Frontal cortex (tissue), 4 donors: ENCODE data around the gene COL21A1. TPM values are rescaled to one million over a fixed set of nuclear protein-coding genes. Genes with fewer than 3 reads are reported as not detected.

Experiments
- DNase-seq, 2 donors: peaks; one replicate each; pipeline ENCODE4 v3.0.0; 2012; ENCODE audit warnings: low spot score in 2 of 2
- FAIRE-seq: peaks from 2 replicates; lab custom pipeline; 2012; peaks lifted over from hg19 to GRCh38; lab: Jason Lieb, UNC
- total RNA-seq: library from RNA; depleted of rRNA; stranded (reverse); fragments of >200 nt; gene quantifications from one replicate; pipeline ENCODE4 v1.2.3, GENCODE V29; 2014
- donor health status: control.
- donor health status: control.
- donor health status: control.

Gene COL21A1
- total RNA-seq, 1 donor from 2014 or later: 1.6 TPM

DNA sequence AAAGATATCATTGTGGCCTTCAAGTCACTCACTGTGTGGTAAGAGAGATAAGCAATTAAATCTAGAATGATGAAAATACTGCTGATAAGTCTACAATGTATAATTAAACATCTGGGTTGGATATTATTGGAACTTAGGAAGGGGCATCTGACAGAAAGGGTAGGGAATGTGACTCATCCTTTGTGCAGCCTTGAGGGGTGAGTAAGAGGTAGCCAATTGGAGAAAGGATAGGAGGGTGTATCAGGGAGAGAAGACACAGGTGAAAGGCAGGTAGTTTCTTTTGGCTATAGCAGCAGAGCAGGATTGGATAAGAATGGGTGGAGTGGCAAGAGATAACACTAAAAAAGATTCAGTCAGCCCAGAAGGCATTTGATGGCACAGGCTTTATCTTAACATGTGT is 182.0 kb downstream of the COL21A1 start:
- DNase-seq: no peak
- no peak for FAIRE-seq

DNA sequence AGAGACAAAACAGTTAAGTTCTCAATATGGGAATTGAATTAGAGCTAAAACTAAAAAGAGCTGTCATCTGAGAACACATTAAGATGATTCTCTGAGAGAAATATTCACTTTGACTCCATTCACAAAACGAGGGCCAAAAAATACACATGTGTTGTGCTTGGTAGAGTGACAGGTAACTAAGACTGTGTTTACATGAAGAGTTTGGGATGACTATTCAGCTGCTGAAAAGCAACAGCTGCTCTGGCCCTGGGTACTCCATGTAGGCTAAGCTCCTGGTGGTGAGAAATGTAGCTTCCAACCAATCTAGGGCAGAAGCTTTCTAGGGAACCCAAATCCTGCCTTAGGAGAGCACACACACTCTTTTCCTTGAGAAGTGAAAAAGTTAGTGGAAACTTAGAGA is 184.5 kb downstream of the COL21A1 start:
- FAIRE-seq (no peak), DNase-seq (no peak)

GRCh38 chr6:56058636-56059035 is 188.7 kb downstream of the COL21A1 start:
- DNase-seq (no peak), FAIRE-seq (no peak)

DNA sequence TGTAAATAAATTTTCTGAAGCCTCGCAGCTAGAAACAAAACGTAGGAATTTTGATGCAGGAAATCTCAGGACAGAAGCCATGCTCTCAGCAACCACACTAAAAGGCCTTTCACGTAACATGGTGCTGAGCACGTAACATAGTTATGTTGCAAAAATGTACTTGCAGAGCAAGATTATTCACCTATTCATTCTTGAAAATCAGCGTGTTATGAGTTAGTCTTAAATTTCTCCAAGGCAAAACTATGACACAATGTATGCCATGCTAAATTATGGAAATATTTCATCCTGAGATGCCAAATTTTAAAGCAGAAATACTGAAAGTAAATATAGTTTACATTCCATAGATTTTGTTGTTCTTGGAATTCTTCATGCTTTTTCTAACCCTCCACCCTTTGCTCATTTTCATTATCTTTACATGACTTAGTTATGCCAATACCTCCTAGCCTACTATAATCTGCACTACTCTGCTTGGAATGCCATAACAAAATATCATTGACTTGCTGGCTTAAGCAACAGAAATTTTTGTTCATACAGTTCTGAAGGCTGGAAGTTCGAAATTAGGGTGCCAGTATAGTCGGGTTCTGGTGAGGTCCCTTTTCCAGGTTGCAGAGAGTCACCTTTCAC is 192.2 kb downstream of the COL21A1 start:
- FAIRE-seq (no peak), DNase-seq (no peak)

DNA sequence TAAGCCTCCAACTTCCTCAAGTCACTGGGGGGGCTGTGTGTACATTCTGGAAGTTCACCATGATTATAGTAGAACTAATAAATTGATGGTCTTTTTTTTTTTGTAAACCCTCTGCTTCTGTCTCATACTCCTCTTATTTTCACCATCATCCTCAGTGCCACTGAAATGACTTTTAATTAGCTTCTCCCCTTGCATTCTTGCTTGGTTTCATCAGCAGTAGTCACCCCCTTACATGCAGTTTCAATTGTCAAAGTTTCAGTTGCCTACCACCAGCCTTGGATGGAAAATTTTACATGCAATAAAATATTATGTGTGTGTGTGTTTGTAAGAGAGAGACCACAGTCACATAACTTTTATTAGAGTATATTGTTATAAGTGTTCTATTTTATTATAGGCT is 196.2 kb downstream of the COL21A1 start:
- DNase-seq (no peak), FAIRE-seq (no peak)

DNA sequence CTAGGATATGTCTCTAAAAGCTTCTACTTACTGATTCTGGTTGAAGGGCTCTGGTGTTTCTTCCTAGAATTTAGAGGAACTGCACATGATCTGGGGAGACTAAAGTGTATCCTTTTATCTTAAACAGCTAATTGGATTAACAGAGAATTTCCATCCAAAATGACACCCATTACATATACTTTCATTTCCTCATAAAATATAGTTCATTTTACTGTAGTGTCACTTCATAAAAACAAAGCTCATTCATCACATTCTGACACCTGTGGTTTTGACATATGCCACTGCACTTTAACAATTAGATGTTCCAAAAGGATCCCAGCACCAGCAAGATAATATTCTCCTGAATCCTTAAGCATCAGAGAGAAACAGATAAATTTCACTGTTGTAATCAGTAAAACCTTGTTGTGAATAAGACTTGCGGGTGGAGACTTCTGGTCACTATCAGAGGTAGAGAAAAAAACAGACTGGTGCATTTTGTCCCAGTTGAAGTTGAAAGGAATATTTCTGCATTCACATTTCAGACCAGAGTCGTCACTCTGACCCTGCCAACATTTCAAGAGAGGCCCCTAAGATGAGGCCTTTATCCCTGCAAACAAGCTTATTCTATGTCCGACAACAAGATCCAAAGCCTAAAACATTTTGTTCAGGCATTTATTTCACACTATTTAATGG is 196.7 kb downstream of the COL21A1 start:
- DNase-seq (no peak), FAIRE-seq (no peak)

DNA sequence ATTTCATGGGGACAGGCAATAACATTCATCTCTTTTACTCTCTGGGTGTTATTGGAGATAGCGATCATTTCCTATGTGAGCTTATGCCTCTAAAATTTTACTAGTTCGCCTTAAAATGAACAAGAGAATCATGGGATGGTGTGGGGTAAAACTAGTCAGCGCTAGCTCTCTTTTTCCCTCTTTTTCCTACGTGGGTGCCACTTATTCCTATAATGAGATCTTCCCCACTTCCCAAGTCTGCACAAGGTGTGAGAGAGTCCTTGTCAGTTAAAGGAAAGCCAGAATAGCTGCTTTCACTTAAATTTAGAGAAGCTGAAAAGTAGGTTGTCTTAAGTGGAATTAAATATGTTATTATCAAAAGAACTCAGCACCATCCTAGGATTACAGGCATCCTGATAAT is 198.8 kb downstream of the COL21A1 start:
- FAIRE-seq (no peak), DNase-seq (no peak)

DNA sequence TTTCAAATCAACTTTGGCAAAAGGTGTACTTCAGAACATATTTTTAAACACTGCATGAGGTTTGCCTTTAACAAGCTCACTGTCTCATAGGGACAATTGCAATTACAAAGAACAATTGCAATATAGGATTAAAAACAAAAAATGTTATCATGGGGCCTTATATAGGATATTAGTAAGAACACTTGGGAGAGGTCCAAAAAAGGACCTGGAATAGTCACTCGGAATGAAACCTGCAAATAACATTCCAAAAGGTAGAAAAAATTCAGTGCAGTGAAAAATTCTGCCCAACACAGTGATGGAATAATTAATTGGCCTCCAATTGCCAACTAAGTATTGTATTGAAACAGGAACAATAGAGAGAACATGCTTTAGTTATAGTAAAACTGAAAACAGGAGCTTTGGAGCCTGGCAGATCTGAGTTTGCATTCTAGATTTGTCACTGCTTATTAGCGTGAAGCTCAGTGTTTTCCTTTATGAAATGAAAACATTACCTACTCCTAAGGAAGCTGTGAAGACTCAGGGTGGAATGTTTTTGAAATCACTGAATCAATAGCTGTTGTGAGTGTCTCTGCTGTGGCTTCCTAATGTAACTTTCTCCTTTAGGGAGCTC is 199.3 kb downstream of the COL21A1 start:
- FAIRE-seq (no peak), DNase-seq (no peak)

DNA sequence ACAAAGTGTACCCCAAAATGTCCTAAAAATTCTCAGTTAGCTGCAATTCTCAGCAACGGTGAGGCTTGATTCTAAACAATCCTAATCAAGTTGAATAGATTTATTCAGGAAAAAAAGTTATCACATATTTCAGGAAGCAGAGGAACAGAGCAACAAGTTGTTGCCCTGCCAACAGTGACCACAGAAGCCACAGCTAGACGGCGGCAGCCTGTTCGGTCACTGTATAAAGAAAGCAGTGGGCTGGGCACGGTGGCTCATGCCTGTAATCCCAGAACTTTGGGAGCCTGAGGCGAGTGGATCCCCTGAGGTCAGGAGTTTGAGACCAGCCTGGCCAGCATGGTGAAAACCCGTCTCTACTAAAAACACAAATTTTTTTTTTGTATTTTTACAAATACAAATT is 200.8 kb downstream of the COL21A1 start:
- no peak for DNase-seq
- no peak for FAIRE-seq

DNA sequence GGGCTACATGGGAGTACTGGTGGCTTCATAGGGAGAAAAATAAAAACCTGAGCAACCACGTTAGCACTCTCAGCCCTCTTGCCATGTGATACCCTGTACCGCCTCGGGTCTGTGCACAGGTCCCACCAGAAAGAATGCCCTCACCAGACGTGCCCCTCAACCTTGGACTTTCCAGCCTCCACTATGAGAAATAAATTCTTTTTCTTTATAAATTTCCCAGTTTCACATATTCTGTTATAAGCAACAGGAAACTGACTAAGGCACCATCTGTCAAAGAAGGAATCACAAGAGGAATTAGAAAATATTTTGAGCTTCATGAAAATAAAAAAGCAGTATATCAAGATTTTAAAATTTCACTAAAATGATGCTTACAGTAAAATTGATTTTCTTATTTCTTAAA is 203.6 kb downstream of the COL21A1 start:
- DNase-seq: no peak
- FAIRE-seq: no peak

GRCh38 chr6:56043076-56043475 is 204.3 kb downstream of the COL21A1 start:
- DNase-seq (no peak), FAIRE-seq (no peak)

DNA sequence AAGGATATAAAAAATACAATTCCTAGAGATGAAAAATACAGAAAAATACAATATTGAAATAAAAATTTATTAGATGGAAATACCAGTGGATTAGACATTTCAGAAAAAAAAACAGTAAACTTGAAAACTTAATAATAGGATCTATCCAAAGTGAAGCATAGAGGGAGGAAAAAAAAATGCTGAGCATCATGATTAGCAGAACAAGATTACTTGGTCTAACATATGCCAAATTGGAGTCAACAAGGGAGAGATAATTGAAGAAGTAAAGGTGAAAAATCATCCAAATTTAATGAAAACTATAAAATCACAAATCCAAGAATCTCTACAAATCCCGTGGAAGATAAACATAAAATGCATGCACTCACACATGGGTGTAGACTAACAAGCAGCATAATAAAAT is 205.8 kb downstream of the COL21A1 start:
- no peak for FAIRE-seq
- no peak for DNase-seq

DNA sequence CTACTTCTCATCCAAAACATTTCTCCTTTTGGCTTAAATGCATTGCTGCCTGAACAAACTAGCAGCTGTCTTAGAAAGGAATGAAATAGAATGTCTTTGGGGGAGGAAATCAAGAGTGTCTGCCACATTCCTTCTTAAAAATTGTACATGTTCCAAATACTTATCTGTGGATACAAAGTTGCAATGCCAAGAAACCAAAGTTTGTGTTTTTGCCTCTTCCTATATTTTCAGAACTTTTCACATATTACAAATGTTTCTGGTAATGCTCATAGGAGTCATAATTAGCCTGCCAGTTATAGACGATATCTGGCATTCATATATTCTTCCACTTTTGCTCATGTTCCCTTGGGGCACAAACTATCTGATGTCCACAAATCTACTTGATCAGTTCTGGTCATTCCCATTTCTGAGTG is 206.5 kb downstream of the COL21A1 start:
- no peak for DNase-seq
- no peak for FAIRE-seq

- DNase-seq (no peak), FAIRE-seq (no peak)
These were observed 207.2 kb downstream of the COL21A1 start for GRCh38 chr6:56040223-56040622.

DNA sequence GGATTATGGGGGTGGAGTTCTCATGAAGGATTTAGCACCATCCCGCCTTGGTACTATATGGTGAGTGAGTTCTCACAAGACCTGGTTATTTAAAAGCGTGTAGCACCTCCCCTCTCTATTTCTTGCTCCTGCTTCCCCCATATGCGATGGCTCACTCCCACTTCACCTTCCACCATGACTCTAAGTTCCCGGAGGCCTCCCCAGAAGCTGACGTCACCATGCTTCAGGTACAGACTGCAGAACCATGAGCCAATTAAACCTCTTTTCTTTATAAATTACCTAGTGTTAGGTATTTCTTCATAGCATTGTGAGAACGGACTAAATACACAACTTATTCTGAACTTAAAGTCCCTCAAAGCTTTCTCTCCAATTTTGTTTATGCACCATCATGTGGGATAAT is 208.6 kb downstream of the COL21A1 start:
- no peak for DNase-seq
- no peak for FAIRE-seq

GRCh38 chr6:56037601-56038000 is 209.8 kb downstream of the COL21A1 start:
- no peak for DNase-seq
- no peak for FAIRE-seq

- DNase-seq (no peak), FAIRE-seq (no peak)
These were observed 210.3 kb downstream of the COL21A1 start for GRCh38 chr6:56036916-56037600.

GRCh38 chr6:56033401-56033800 is 214.0 kb downstream of the COL21A1 start:
- no peak for FAIRE-seq
- DNase-seq: no peak

- no peak for FAIRE-seq
- no peak for DNase-seq
These were observed 214.6 kb downstream of the COL21A1 start for GRCh38 chr6:56032715-56033260.

GRCh38 chr6:56027865-56028264 is 219.5 kb downstream of the COL21A1 start:
- DNase-seq: no peak
- no peak for FAIRE-seq
